Astrocyte (in vitro differentiated cells and primary cell): ENCODE data around the gene CSRNP3. TPM values are rescaled to one million over a fixed set of nuclear protein-coding genes. Genes with fewer than 3 reads are reported as not detected.

Experiments used
- DNase-seq: peaks from one replicate; pipeline ENCODE4 v3.0.0-alpha.2; 2010; ENCODE audit warnings: low read depth
- FAIRE-seq: peaks from 2 replicates; lab custom pipeline; 2011; peaks lifted over from hg19 to GRCh38; lab: Jason Lieb, UNC
- H2AFZ ChIP-seq: 2 replicates; pipeline ENCODE4 v1.6.0; 2012; ENCODE audit warnings: low read depth, low read length, inconsistent platforms
- H3K27ac ChIP-seq: 2 replicates; pipeline ENCODE4 v1.5.1; 2011; ENCODE audit warnings: low read depth, low read length, inconsistent platforms
- H3K27me3 ChIP-seq: 2 replicates; pipeline ENCODE4 v1.6.0; 2011; ENCODE audit warnings: low read length, inconsistent platforms; ENCODE audit not compliant: insufficient read depth
- H3K36me3 ChIP-seq: 2 replicates; pipeline ENCODE4 v1.5.1; 2011; ENCODE audit warnings: low read length, inconsistent platforms; ENCODE audit not compliant: insufficient read depth
- H3K4me1 ChIP-seq: 2 replicates; pipeline ENCODE4 v1.5.1; 2011; ENCODE audit warnings: low read length, inconsistent platforms; ENCODE audit not compliant: insufficient read depth
- H3K4me2 ChIP-seq: 2 replicates; pipeline ENCODE4 v1.6.0; 2012; ENCODE audit warnings: low read length, inconsistent platforms
- H3K4me3 ChIP-seq: 2 replicates; pipeline ENCODE4 v1.5.1; 2011; ENCODE audit warnings: low read depth, mild to moderate bottlenecking, low read length, inconsistent platforms; ENCODE audit not compliant: insufficient read depth
- H3K79me2 ChIP-seq: 2 replicates; pipeline ENCODE4 v1.6.0; 2012; ENCODE audit warnings: mild to moderate bottlenecking, low read length, inconsistent platforms; ENCODE audit not compliant: insufficient read depth
- H3K9ac ChIP-seq: 2 replicates; pipeline ENCODE4 v1.6.0; 2012; ENCODE audit warnings: mild to moderate bottlenecking, low read length, inconsistent platforms
- H3K9me3 ChIP-seq: 2 replicates; pipeline ENCODE4 v1.5.1; 2012; ENCODE audit warnings: low read depth, mild to moderate bottlenecking, low read length, inconsistent platforms; ENCODE audit not compliant: insufficient read depth
- H4K20me1 ChIP-seq: 2 replicates; pipeline ENCODE4 v1.6.0; 2012; ENCODE audit warnings: low read length, inconsistent platforms; ENCODE audit not compliant: insufficient read depth
- H3K27ac Mint-ChIP-seq: one replicate; pipeline ENCODE4 v1.8.0; 2021; ENCODE audit warnings: mild to moderate bottlenecking, mixed read lengths; ENCODE audit not compliant: unreplicated experiment
- H3K27me3 Mint-ChIP-seq: one replicate; pipeline ENCODE4 v1.8.0; 2021; ENCODE audit warnings: low read depth, mixed read lengths; ENCODE audit not compliant: unreplicated experiment
- H3K36me3 Mint-ChIP-seq: one replicate; pipeline ENCODE4 v1.8.0; 2021; ENCODE audit warnings: low read depth, mixed read lengths; ENCODE audit not compliant: unreplicated experiment
- H3K4me1 Mint-ChIP-seq: one replicate; pipeline ENCODE4 v1.8.0; 2021; ENCODE audit warnings: low read depth, mixed read lengths; ENCODE audit not compliant: unreplicated experiment
- H3K4me3 Mint-ChIP-seq: one replicate; pipeline ENCODE4 v1.8.0; 2021; ENCODE audit warnings: mild to moderate bottlenecking, moderate library complexity, mixed read lengths; ENCODE audit not compliant: unreplicated experiment
- H3K9me3 Mint-ChIP-seq: one replicate; pipeline ENCODE4 v1.8.0; 2021; ENCODE audit warnings: mild to moderate bottlenecking, mixed read lengths; ENCODE audit not compliant: unreplicated experiment
- CTCF ChIP-seq: IDR thresholded peaks from 2 replicates; pipeline ENCODE4 v1.5.1; 2011; ENCODE audit warnings: low read depth, mild to moderate bottlenecking, inconsistent platforms, low read length, moderate library complexity; ENCODE audit not compliant: insufficient read depth
- EZH2 ChIP-seq: IDR thresholded peaks from 2 replicates; pipeline ENCODE4 v1.6.1; 2012; ENCODE audit warnings: mild to moderate bottlenecking, low read length, inconsistent platforms; ENCODE audit not compliant: insufficient read depth
- total RNA-seq: library from RNA; stranded (reverse); gene quantifications from 2 replicates; pipeline ENCODE4 v1.2.1, GENCODE V29; 2021

CSRNP3 gene
- total RNA-seq, 1 donor from 2014 or later: 5.9 TPM

GRCh38 chr2:165687426-165688002 lies 218.0 kb downstream of the CSRNP3 start:
- Histone ChIP-seq H3K36me3 (no peaks in the 10 kb centered on the region), H3K4me2 (no peak overlapping the region), H3K27me3 (no peaks in the 10 kb centered on the region), H3K27ac (no peak overlapping the region), H3K9ac (no peak overlapping the region), H3K4me1 (peaks cover 3% of the 10 kb centered on the region), H3K4me3 (no peak overlapping the region), H2AFZ (no peak overlapping the region), H4K20me1 (no peaks in the 10 kb centered on the region), H3K79me2 (no peaks in the 10 kb centered on the region), H3K9me3 (no peaks in the 10 kb centered on the region)
- H3K36me3 Mint-ChIP-seq: no peaks in the 10 kb centered on the region
- H3K9me3 Mint-ChIP-seq: no peaks in the 10 kb centered on the region
- DNase-seq (peak; percentile 68), FAIRE-seq (no peak)
- no peaks in the 10 kb centered on the region for H3K4me1 Mint-ChIP-seq
- no peak overlapping the region for H3K4me3 Mint-ChIP-seq
- TF ChIP-seq CTCF (no peak), EZH2 (no peak)
- H3K27ac Mint-ChIP-seq: no peak overlapping the region
- no peaks in the 10 kb centered on the region for H3K27me3 Mint-ChIP-seq

- H3K27ac ChIP-seq: no peak overlapping the region
- Mint-ChIP-seq H3K9me3 (no peaks in the 10 kb centered on the region), H3K36me3 (no peaks in the 10 kb centered on the region), H3K4me3 (no peak overlapping the region), H3K27ac (no peak overlapping the region), H3K4me1 (no peaks in the 10 kb centered on the region), H3K27me3 (no peaks in the 10 kb centered on the region)
- no peak for FAIRE-seq
- H3K79me2 ChIP-seq: no peaks in the 10 kb centered on the region
- no peaks in the 10 kb centered on the region for H3K9me3 ChIP-seq
- H3K36me3 ChIP-seq: no peaks in the 10 kb centered on the region
- H2AFZ ChIP-seq: peak overlapping the region; percentile 47
- peaks cover 3% of the 10 kb centered on the region for H3K4me1 ChIP-seq
- DNase-seq: peak; percentile 64
- TF ChIP-seq CTCF (no peak), EZH2 (no peak)
- no peaks in the 10 kb centered on the region for H3K27me3 ChIP-seq
- no peak overlapping the region for H3K9ac ChIP-seq
- H4K20me1 ChIP-seq: no peaks in the 10 kb centered on the region
- H3K4me2 ChIP-seq: peak overlapping the region; percentile 15
- H3K4me3 ChIP-seq: no peak overlapping the region
Measured at GRCh38 chr2:165691615-165692014, 222.1 kb downstream of the CSRNP3 start.

GRCh38 chr2:165692906-165693305 lies 223.4 kb downstream of the CSRNP3 start:
- Histone ChIP-seq H3K9me3 (no peaks in the 10 kb centered on the region), H3K4me3 (no peak overlapping the region), H3K36me3 (no peaks in the 10 kb centered on the region), H3K9ac (no peak overlapping the region), H2AFZ (no peak overlapping the region), H3K27ac (no peak overlapping the region), H3K79me2 (no peaks in the 10 kb centered on the region), H3K4me1 (peaks cover 3% of the 10 kb centered on the region), H3K4me2 (no peak overlapping the region), H3K27me3 (peaks cover 4% of the 10 kb centered on the region), H4K20me1 (no peaks in the 10 kb centered on the region)
- Mint-ChIP-seq H3K4me3 (no peak overlapping the region), H3K36me3 (no peaks in the 10 kb centered on the region), H3K27me3 (no peaks in the 10 kb centered on the region), H3K4me1 (no peaks in the 10 kb centered on the region), H3K27ac (no peak overlapping the region), H3K9me3 (no peaks in the 10 kb centered on the region)
- FAIRE-seq (no peak), DNase-seq (no peak)
- TF ChIP-seq EZH2: no peak
- no peak for TF ChIP-seq CTCF
